GM19239 (cell line): ENCODE data around the gene NFKB2.

Source experiments
- DNase-seq: peaks from one replicate; pipeline ENCODE4 v3.0.0; 2011; ENCODE audit warnings: low spot score; ENCODE audit not compliant: insufficient read length
- FAIRE-seq: peaks from 2 replicates; lab custom pipeline; 2011; peaks lifted over from hg19 to GRCh38; lab: Jason Lieb, UNC

NFKB2 gene

DNA sequence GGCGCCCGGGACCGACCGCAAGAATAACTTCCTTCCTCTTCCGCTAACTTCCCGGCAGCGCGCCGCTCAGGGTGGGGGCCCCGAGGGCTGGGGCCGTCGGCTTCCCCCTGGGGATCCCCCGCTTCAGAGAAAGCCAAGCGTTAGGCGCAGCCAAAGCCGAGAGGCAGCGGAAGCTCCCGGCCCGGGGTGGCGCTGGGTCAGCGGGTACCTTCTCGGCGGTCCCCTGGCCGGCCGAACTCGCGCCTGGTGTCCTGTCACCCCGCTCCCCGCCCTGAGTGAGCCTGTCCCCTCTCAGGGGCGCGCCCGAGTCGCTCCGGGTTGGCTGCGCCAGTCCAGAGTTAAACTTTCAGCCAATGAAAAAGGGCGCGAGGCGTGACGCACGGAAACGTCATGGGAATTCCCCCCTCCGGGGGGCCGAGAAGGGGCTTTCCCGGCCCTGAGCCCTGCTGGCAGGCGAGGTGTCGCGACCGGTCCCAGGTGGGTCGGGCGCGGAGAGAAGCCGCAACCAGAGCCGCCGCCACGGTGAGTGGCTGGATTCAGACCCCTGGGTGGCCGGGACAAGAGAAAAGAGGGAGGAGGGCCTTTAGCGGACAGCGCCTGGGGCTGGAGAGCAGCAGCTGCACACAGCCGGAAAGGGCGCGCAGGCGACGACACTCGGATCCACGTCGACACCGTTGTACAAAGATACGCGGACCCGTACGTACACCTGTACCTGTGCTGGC lies 1.3 kb upstream of the NFKB2 start:
- FAIRE-seq: peak; percentile 92

DNA sequence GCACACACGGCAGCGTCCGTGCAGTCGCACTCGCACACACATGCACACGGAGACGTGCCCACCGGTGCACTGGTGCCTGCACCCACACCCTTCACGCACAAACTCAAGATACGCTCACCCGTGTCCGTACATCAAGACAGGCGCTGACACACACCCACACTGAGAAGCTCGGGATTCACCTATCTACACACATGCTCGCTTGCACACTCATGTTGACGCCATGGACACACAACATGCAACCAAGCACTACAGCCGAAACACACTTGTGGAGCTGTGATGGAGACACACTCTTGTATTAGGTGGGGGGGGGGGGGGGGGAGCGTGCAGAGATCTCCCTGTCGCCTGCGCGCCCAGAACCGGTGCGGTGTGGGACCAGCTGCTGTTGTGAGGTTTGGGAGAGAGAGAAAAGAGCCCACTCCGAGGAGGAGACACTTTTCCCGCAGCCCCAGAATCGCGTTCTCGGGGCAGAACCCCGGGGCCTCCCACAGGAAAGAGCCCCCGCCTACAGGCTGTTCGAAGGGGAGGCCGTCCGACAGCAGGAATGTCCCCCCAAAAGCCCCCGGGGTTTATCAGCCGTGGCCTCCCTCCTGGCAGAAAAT lies 605 bp upstream of the NFKB2 start:
- DNase-seq (no peak), FAIRE-seq (no peak)

More for the DNA sequence above, 1.3 kb upstream of the NFKB2 start:
- peak; percentile 97 for DNase-seq

- DNase-seq (no peak), FAIRE-seq (no peak)
Observed at GRCh38 chr10:102396317-102396650, 779 bp downstream of the NFKB2 start.

- DNase-seq (no peak), FAIRE-seq (no peak)
Observed at GRCh38 chr10:102396730-102397151, 1.2 kb downstream of the NFKB2 start.

DNA sequence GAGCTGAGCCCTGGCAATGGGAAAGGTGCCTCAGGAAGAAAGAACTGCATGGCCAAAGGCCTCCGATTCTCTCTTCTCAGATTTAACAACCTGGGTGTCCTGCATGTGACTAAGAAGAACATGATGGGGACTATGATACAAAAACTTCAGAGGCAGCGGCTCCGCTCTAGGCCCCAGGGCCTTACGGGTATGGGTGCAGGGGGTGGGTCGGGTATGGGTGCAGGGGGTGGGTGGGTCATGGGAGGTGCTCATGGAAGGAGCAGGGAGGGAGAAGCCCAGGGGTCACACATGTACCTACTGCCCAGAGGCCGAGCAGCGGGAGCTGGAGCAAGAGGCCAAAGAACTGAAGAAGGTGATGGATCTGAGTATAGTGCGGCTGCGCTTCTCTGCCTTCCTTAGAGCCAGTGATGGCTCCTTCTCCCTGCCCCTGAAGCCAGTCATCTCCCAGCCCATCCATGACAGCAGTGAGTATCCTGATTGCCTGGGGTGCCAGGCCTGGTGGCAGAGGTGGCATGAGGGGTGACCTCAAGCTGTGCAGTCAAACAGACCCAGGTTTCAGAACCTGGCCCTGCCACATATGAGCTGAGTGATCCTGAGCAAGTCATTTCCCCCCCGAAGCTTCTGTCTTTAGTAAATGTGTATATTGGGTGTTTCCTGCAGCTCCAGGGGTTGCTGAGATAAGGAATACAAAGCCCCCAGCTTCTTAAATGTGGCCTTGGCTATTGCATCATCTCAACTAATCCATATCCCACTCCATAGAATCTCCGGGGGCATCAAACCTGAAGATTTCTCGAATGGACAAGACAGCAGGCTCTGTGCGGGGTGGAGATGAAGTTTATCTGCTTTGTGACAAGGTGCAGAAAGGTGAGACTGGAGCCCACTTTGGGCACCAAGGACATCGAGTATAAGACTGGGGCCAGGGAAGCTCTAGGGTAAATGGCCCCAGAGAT lies 2.0 kb downstream of the NFKB2 start:
- no peak for FAIRE-seq

DNA sequence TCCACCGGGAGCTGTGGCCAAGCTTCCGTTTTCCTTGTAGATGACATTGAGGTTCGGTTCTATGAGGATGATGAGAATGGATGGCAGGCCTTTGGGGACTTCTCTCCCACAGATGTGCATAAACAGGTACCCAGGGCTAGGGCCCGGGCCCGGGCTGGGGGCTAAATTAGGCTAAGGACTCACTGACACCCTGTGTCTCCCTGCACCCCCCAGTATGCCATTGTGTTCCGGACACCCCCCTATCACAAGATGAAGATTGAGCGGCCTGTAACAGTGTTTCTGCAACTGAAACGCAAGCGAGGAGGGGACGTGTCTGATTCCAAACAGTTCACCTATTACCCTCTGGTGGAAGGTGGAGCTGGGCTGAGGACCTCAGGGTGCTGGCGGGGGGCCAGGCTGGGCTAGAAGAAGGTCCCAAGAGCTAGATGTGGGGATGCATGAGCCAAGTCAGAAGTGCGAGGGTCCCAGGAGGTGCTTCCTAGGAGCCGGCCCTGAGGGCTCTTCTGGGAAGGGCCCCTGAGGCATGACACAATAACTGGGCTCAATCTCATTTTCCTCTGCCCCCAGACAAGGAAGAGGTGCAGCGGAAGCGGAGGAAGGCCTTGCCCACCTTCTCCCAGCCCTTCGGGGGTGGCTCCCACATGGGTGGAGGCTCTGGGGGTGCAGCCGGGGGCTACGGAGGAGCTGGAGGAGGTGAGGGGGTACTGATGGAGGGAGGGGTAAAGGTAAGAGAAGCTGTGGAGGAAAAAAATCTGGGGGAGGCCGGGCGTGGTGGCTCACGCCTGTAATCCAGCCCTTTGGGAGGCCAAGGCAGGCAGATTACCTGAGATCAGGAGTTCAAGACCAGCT lies 2.9 kb downstream of the NFKB2 start:
- no peak for FAIRE-seq
- DNase-seq: no peak

More for the DNA sequence above, 2.0 kb downstream of the NFKB2 start:
- DNase-seq: no peak

GRCh38 chr10:102399217-102400021 lies 3.9 kb downstream of the NFKB2 start:
- FAIRE-seq (peak; percentile 90), DNase-seq (peak; percentile 97)

GRCh38 chr10:102400076-102400475 lies 4.6 kb downstream of the NFKB2 start:
- no peak for DNase-seq
- no peak for FAIRE-seq

DNA sequence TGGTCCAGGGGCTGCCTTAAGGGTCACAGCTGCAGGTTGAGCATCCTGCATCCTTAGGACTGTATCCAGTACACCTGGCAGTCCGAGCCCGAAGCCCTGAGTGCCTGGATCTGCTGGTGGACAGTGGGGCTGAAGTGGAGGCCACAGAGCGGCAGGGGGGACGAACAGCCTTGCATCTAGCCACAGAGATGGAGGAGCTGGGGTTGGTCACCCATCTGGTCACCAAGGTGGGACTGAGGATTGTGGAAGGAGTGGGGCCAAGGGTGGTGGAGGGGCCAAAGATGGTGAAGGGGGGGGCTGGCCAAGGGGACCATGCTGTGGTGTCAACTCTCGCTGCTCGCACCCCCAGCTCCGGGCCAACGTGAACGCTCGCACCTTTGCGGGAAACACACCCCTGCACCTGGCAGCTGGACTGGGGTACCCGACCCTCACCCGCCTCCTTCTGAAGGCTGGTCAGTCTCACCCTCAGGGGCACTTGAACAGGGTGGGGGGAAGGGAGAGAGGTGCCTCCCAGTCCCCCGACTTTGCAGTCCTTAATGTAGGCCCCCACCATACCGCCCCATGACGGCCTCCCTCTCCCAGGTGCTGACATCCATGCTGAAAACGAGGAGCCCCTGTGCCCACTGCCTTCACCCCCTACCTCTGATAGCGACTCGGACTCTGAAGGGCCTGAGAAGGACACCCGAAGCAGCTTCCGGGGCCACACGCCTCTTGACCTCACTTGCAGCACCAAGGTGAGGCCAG lies 5.3 kb downstream of the NFKB2 start:
- no peak for DNase-seq
- no peak for FAIRE-seq

GRCh38 chr10:102401342-102401654 lies 5.8 kb downstream of the NFKB2 start:
- FAIRE-seq: no peak

GRCh38 chr10:102401735-102402511 lies 6.4 kb downstream of the NFKB2 start:
- DNase-seq (no peak), FAIRE-seq (no peak)

More at GRCh38 chr10:102401342-102401654, 5.8 kb downstream of the NFKB2 start:
- DNase-seq: no peak

DNA sequence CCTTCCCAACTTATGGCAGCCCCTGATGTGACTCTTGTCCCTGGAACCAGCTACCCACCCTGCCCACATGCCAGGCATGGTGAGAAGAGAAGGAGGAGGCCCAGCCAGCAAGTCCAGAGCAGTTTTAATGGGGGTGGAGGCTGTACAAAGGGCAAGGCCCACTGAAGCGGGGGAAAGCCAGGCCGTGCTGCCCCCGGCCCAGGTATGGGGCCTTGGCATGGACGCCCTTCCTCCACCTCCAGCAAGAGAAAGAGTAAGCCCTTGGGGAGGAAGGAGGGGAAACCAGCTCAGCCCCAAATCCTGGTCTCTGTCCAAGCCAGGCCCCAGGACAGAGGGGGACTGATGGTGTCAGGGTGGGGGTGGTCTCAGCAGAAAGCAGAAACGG lies 7.0 kb downstream of the NFKB2 start:
- DNase-seq (no peak), FAIRE-seq (no peak)

DNA sequence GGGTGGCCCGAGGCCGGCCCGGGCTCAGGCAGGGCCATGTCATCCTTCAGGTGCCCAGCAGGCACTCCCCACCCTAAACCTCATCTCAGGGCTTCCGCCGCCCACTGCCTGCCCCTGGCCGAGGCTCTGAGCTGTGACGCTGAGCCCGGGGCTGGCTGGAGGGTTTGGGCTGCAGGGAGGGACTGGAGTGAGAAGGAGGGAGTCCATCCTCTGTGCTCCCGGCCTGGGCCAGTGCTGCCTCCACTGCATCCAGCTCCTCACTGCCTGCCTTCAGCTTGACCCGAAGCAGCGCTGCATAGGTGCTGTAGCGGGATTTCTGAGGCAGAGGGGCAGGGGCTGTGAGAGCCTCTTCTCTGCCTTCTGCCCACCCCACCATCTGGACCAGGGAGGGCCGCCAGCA lies 7.6 kb downstream of the NFKB2 start:
- FAIRE-seq (no peak), DNase-seq (no peak)

DNA sequence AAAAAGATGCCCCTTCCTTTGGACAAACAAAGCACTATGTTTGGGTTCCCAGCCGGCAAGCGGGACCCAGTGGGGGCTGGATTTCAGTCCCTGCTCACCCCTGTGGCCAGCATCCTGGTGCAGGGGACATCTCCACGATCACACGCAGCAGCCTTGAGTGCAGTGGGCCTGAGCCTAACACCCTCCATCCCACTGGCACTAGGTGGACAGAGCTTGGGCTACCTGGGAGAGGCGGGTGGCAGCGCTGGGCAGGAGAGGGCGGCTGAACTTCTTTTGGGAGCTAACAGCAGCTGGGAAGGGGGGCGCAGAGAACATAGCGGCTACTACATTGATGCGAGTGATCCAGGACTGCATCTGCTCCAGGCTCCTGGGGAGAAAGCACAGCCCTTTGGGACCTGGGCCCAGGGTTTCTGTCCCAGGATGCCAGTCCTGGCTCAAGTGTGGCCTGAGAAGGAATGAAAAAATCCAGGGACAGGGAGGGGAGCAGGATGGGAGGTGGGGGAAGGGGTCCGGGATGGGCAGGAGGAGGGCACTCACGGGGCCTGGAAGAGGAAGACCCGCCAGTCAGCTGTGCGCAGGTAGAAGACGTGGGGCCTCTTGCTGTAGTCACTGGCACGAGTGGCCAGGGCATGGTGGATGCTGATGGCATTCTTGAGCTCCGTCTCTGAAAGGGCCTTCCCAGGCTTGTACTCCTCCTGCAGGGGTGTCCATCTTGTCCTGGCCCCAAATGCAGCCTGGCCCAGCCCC lies 9.0 kb downstream of the NFKB2 start:
- DNase-seq: no peak
- no peak for FAIRE-seq

- DNase-seq (no peak), FAIRE-seq (no peak)
Observed at GRCh38 chr10:102405108-102405571, 9.6 kb downstream of the NFKB2 start.

GRCh38 chr10:102405632-102406031 lies 10.1 kb downstream of the NFKB2 start:
- FAIRE-seq (no peak), DNase-seq (no peak)

GRCh38 chr10:102406815-102407214 lies 11.3 kb downstream of the NFKB2 start:
- DNase-seq: no peak
- FAIRE-seq: no peak
